Neutrophil (primary cell): ENCODE measurements around the gene MYBPH.

Experiments used
- H3K27ac ChIP-seq: fragments of 200-600 bp; sonication (generic); 2 replicates; pipeline ENCODE4 v1.5.1; 2016; ENCODE audit warnings: mild to moderate bottlenecking, moderate library complexity
- H3K27me3 ChIP-seq: fragments of 200-600 bp; sonication (generic); 2 replicates; pipeline ENCODE4 v1.6.0; 2016; ENCODE audit warnings: mild to moderate bottlenecking
- H3K36me3 ChIP-seq: fragments of 200-600 bp; sonication (generic); 2 replicates; pipeline ENCODE4 v1.5.1; 2017
- H3K4me1 ChIP-seq, 2 experiments: fragments of 200-600 bp in 1 of 2; sonication (generic) in 1 of 2; 1 replicate in 1 of 2; 2 replicates in 1 of 2; pipeline versions ENCODE4 v1.5.1 to v1.6.1; 2013 to 2016; ENCODE audit warnings: low read depth in 1 of 2, low read length in 1 of 2, mild to moderate bottlenecking in 1 of 2, moderate library complexity in 1 of 2; ENCODE audit not compliant: control insufficient read depth in 1 of 2, insufficient read depth in 1 of 2
- H3K4me3 ChIP-seq, 2 experiments: fragments of 200-600 bp in 1 of 2; sonication (generic) in 1 of 2; 1 replicate in 1 of 2; 2 replicates in 1 of 2; pipeline ENCODE4 v1.5.1; 2013 to 2016; ENCODE audit warnings: low read depth in 1 of 2, low read length in 1 of 2, mild to moderate bottlenecking in 1 of 2, moderate library complexity in 1 of 2
- H3K9me3 ChIP-seq: fragments of 200-600 bp; sonication (generic); 2 replicates; pipeline ENCODE4 v1.5.1; 2016
- CTCF ChIP-seq: fragments of 200-600 bp; sonication (generic); IDR thresholded peaks from 2 replicates; pipeline ENCODE4 v1.5.1; 2016; ENCODE audit warnings: antibody characterized with exemption

The MYBPH gene

DNA sequence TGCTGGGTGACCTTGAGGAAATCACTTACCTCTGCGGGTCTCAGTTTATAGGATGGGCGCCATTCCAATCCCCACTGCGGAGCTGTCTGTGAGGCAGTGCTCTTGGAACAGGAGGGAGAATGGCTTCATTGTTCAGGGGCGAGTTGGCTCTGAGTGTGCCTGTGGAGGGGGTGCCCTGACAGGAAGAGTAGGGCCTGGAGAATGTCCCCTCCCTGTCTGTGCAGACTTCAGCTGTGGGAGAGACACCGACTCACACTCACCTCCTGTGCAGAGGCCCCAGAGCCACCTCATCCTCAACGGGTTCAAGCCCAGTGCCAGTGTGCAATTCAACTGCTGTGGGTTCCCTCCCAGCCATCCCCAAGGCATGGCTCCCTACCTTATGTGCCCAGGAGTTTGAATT, 31.0 kb downstream of the MYBPH start:
- no peaks in the 10 kb centered on the region for H3K4me1 ChIP-seq
- no peak overlapping the region for H3K4me3 ChIP-seq
- H3K36me3 ChIP-seq, result no peaks in the 10 kb centered on the region
- no peak for TF ChIP-seq CTCF
- peaks cover 27% of the 10 kb centered on the region for H3K27me3 ChIP-seq
- no peaks in the 10 kb centered on the region for H3K9me3 ChIP-seq
- no peak overlapping the region for H3K27ac ChIP-seq

DNA sequence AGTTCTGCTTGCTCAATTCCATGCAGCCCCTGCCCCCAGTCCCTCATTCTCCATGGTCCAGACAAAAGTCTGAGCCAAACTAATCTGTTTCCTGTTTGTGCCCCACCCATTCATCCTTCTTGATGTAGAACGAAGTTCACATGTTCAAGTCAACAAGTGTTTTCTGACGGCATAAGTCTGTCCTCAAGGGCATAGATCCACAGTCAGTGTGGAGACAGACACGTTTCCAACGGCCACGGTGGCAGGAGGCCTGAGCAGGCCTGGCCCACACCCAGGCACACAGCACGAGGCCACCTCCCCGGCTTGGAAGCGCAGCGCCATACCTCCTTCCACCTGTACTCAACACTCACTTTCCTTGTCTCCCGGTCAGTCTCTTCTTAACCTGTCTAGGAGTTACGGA, 32.0 kb downstream of the MYBPH start:
- Histone ChIP-seq H3K4me1 (no peaks in the 10 kb centered on the region), H3K36me3 (no peaks in the 10 kb centered on the region), H3K27ac (no peak overlapping the region), H3K27me3 (peaks cover 27% of the 10 kb centered on the region), H3K9me3 (no peaks in the 10 kb centered on the region), H3K4me3 (no peak overlapping the region)
- TF ChIP-seq CTCF, result no peak

DNA sequence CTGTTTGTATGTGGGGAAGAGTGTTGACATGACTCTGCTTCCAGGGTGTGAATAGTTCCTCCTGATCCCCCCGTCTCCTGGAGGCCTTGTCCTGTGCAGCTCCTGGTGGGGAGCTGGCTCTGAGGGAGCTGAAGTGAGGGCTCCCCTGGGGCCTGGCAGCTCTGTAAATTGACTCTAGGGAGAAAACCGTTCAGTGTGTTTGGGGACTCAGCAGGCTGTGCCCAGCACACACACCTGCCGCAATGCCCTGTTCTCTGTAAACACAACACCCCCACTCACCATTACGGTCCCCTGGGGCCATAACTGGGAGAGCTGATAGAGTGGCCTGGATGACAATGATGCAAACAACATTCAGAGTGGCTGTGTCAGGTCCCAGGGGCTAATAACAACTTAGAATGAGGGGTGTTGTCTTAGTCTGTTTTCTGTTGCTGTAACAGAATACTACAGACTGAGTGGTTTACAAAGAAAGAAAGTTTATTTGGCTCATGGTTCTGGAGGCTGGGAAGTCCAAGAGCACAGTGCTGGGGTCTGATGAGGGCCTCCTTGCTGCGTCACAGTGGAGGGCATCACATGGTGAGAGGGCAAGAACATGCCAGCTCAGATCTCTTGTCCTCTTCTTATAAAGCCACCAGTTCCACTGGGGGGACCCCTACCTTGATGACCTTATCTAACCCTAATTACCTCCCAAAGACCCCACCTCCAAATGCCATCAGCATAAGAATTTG, 32.8 kb downstream of the MYBPH start:
- H3K27me3 ChIP-seq, result peaks cover 35% of the 10 kb centered on the region
- H3K4me3 ChIP-seq, result no peak overlapping the region
- no peaks in the 10 kb centered on the region for H3K36me3 ChIP-seq
- H3K4me1 ChIP-seq, result no peaks in the 10 kb centered on the region
- H3K9me3 ChIP-seq, result no peaks in the 10 kb centered on the region
- TF ChIP-seq CTCF, result no peak
- H3K27ac ChIP-seq, result no peak overlapping the region

DNA sequence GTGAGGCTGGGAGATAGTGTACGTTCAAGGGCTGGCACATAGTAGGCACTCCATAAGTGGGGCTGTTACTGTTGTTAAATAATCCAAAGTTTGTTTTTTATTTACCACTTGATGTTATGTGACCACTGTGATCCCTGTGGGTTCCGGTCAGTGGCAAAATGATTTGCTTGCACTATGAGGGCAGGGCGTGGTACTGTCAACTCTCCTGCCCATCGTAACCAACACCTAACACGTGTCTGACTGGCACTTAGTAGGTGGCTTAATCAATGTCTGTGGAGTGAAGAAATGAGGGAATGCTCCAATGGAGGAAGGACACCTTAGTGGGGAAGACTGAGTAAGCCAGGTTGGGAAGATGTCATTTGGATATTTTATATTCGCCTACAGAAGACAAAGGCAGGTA, 33.5 kb downstream of the MYBPH start:
- no peaks in the 10 kb centered on the region for H3K36me3 ChIP-seq
- no peak overlapping the region for H3K4me3 ChIP-seq
- no peak overlapping the region for H3K27ac ChIP-seq
- peaks cover 42% of the 10 kb centered on the region for H3K27me3 ChIP-seq
- H3K4me1 ChIP-seq, result no peaks in the 10 kb centered on the region
- TF ChIP-seq CTCF, result no peak
- H3K9me3 ChIP-seq, result no peaks in the 10 kb centered on the region

DNA sequence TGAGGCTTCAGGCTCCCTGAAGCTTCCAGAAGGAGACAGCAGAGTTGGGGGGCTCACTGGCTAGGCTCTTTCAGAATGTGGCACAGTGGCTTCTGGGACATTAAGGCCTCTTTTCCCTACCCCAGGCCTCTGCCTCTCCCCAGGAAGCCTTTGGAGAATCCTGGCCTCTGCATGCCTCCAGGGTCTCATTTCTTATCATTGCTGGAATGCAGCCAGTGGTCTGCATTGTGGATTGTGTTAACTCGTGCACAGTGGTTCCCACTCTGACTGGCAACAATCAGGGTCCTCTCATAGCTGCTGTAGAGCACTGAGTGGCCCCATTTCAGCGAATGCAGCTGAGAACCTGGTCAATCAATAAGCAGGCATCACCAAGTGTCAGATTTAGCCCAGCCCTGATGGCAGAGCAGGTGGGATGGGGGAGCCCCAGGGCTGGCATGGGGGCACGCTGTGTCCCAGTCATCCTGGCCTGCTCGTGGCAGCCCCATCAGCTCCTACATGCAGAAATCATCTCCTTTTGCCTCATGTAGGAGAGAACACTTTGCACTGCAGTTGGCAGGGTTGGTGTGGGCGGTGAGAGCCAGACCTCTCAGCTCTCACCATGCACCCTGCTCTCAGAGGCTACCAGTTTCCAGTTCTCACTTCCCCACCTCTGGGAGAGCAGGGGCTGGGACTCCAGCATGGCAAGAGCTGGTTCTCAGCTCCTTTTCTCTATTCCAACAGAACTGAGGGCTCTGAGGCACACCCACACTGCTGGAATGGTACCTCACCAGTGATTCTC, 34.7 kb downstream of the MYBPH start:
- Histone ChIP-seq H3K4me1 (no peaks in the 10 kb centered on the region), H3K27me3 (peaks cover 54% of the 10 kb centered on the region), H3K27ac (no peak overlapping the region), H3K36me3 (no peaks in the 10 kb centered on the region), H3K4me3 (no peak overlapping the region), H3K9me3 (no peaks in the 10 kb centered on the region)
- TF ChIP-seq CTCF, result no peak
